ENCODE results near the gene PDGFC. TPM values are rescaled to one million over a fixed set of nuclear protein-coding genes. Genes with fewer than 3 reads are reported as not detected.

PDGFC gene
- total RNA-seq, 4 donors from 2014 or later: 28.0 to 43.9 (median 34.8) TPM

DNA sequence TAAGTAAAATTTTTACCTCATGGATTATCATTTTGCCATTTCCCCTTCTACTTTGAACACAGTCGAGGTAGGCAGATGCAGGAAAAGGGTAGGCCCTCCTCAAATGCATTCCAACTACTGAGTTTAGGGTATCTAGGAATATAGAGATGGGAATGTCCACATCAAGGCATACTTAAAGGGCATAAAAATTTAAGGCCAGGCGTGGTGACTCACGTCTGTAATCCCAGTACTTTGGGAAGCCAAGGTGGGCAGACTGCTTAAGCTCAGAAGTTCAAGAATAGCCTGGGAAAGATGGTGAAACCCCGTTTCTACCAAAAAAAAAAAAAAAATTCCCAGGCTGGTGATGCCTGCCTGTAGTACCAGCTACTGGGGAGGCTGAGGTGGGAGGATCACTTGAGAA is 146.5 kb downstream of the PDGFC start:
- TF ChIP-seq CTCF (IDR thresholded peaks at IDR 0.05): no peak
- TF ChIP-seq POLR2AphosphoS5 (IDR thresholded peaks at IDR 0.05): no peak
- TF ChIP-seq EP300 (IDR thresholded peaks at IDR 0.05): no peak
- TF ChIP-seq POLR2A (IDR thresholded peaks at IDR 0.05): no peak

DNA sequence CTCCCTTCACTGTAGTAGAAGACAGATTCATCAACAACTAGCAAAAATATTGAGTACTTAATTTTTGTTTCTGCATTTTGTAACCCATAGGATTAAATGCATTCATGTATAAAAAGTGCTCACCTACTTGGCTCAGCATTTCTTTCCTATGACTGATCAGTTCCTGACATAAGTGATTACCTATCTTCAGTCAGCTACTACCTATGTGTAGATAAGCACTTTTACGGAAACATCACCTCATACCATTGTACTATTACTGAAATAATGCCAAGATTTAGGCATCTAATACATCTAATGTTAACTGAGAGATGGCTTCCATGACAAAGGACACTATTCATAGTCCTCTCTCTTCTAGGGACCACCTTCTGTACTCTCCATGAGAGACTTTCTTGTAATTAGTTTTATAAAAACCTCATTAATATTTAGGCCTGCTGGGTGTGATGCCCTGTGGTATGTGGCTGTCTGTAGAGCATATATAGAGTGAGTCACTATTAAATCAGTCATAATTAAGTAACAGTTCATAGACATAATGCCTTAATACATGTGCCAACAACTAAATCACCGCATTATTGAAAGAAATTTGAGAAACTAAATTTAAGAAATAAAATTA is 147.0 kb downstream of the PDGFC start:
- H3K4me3 ChIP-seq: no peak overlapping the region
- no peaks in the 10 kb centered on the region for H3K27me3 ChIP-seq
- no peaks in the 10 kb centered on the region for H3K36me3 ChIP-seq
- H3K27ac ChIP-seq: no peak overlapping the region
- H3K4me1 ChIP-seq: peaks cover 0 to 13% (median 0%) of the 10 kb centered on the region in 3 donors
- TF ChIP-seq CTCF (IDR thresholded peaks at IDR 0.05): no peak
- TF ChIP-seq POLR2A (IDR thresholded peaks at IDR 0.05): no peak
- no peak for TF ChIP-seq EP300 (IDR thresholded peaks at IDR 0.05)
- no peak for TF ChIP-seq POLR2AphosphoS5 (IDR thresholded peaks at IDR 0.05)
- WGBS, 2 donors (ENCODE audit: low coverage in 1 of 2): 88 to 96% methylated on average over 2 of the region's 2 CpGs
- ATAC-seq: no peak
- no peaks in the 10 kb centered on the region for H3K9me3 ChIP-seq

More for the DNA sequence above, 146.5 kb downstream of the PDGFC start:
- Histone ChIP-seq H3K4me1 (peaks cover 0 to 18% (median 0%) of the 10 kb centered on the region in 3 donors), H3K36me3 (no peaks in the 10 kb centered on the region), H3K9me3 (no peaks in the 10 kb centered on the region), H3K4me3 (no peak overlapping the region), H3K27me3 (no peaks in the 10 kb centered on the region), H3K27ac (no peak overlapping the region)
- no peak for ATAC-seq
- 73 to 91% methylated on average over 3 to 4 of the region's 4 CpGs for WGBS, 2 donors (ENCODE audit: low coverage in 1 of 2)

DNA sequence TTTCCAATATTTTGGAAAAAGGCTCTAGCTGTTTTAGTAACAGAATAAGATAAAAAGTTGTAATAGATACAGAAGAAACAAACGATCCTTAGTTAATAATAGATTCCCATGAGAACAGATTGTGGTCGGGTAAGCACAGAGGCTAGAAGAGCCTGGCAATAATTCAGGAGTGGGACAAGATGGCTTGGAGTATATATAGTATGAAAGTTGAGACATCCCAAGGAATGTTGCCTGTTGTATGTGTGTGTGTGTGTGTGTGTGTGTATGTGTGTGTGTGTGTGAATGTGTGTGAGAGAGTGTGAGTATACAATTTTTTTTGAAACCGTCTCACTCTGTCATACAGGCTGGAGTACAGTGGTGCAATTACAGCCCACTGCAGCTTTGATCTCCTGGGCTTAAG is 150.7 kb downstream of the PDGFC start:
- TF ChIP-seq POLR2AphosphoS5 (IDR thresholded peaks at IDR 0.05) (no peak), POLR2A (IDR thresholded peaks at IDR 0.05) (no peak), EP300 (IDR thresholded peaks at IDR 0.05) (no peak), CTCF (IDR thresholded peaks at IDR 0.05) (no peak)
- H3K27me3 ChIP-seq: no peaks in the 10 kb centered on the region
- ATAC-seq: no peak
- H3K9me3 ChIP-seq: no peaks in the 10 kb centered on the region
- H3K27ac ChIP-seq: no peak overlapping the region
- H3K4me3 ChIP-seq: no peak overlapping the region
- no peaks in the 10 kb centered on the region for H3K4me1 ChIP-seq
- H3K36me3 ChIP-seq: no peaks in the 10 kb centered on the region
- 19 to 37% methylated on average over 2 to 3 of the region's 3 CpGs for WGBS, 2 donors (ENCODE audit: low coverage in 1 of 2)

DNA sequence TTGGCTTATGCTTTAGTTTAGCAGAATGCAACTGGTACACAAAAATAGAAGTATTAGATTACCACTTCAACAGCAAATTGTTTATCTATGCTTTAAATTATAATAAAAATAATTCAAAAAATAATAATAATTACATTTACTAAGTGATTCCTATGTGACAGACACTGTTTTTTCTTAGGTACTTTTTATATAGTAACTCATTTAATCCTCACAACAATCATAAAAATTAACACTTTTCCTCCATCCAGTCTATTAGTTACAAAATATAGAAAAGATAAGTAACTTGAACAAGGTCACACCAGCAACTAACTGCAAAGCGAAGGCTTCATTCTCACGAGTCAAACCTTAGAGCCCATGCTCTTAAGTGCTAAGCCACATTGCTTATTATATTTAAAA is 155.2 kb downstream of the PDGFC start:
- Histone ChIP-seq H3K4me1 (no peaks in the 10 kb centered on the region), H3K36me3 (no peaks in the 10 kb centered on the region), H3K4me3 (no peak overlapping the region), H3K27ac (no peak overlapping the region), H3K9me3 (no peaks in the 10 kb centered on the region), H3K27me3 (no peaks in the 10 kb centered on the region)
- ATAC-seq: no peak
- no peak for TF ChIP-seq POLR2A (IDR thresholded peaks at IDR 0.05)
- no peak for TF ChIP-seq CTCF (IDR thresholded peaks at IDR 0.05)
- no peak for TF ChIP-seq POLR2AphosphoS5 (IDR thresholded peaks at IDR 0.05)
- TF ChIP-seq EP300 (IDR thresholded peaks at IDR 0.05): no peak
- WGBS, 2 donors (ENCODE audit: low coverage in 1 of 2): 44 to 50% methylated on average over 2 of the region's 2 CpGs

DNA sequence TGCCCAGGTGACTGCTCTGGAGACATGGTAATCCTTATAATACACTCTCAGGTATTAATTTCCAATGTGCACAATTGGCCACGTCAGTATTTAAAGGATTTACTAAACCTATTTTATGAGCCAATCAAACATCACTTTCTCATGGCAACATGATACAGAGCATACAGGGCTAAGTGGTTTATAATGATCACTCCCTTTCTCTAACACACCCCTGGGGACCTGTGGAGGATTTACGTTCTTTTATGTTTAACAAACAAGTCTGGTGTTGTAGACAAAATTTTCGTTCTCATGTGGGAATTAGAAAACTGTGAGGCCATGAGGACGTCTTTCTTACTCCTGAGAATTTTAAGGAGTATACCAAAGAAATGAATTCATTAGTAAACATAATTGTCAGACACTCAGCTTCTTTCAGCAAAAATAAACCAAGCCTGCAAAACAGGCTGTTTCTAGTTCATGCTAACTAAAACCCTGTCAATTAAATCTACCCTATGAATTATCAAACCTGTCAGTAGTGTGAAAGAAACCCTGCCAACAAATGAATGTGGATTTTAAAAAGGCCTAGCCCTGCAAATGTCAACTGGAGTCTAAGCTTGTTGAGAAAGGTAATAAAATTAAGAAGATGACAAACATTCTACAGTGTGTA is 155.8 kb downstream of the PDGFC start:
- Histone ChIP-seq H3K27me3 (no peaks in the 10 kb centered on the region), H3K9me3 (no peaks in the 10 kb centered on the region), H3K36me3 (no peaks in the 10 kb centered on the region), H3K27ac (no peak overlapping the region), H3K4me1 (no peaks in the 10 kb centered on the region), H3K4me3 (no peak overlapping the region)
- WGBS, 2 donors (ENCODE audit: low coverage in 1 of 2): 30 to 45% methylated on average over 4 of the region's 4 CpGs
- no peak for ATAC-seq
- TF ChIP-seq POLR2AphosphoS5 (IDR thresholded peaks at IDR 0.05) (no peak), EP300 (IDR thresholded peaks at IDR 0.05) (no peak), POLR2A (IDR thresholded peaks at IDR 0.05) (no peak), CTCF (IDR thresholded peaks at IDR 0.05) (no peak)

Measured in gastroesophageal sphincter (tissue), 4 donors.